Uterus (tissue), 2 donors: ENCODE data around the gene CDC42BPG.

Experiments used
- POLR2A ChIP-seq, 2 donors: fragments of 450-650 bp; IDR thresholded peaks; one replicate each; pipeline ENCODE4 v1.6.1; 2016; ENCODE audit warnings: antibody characterized with exemption in 2 of 2, mild to moderate bottlenecking in 1 of 2, moderate library complexity in 1 of 2
- TF ChIP-seq, protein P1 (sequence below), 4 experiments: fragments of 200-600 bp in 2 of 4; fragments of 450-650 bp in 2 of 4; sonication (generic) in 2 of 4; IDR thresholded peaks; one replicate each; pipeline ENCODE4 v1.5.1; 2016 to 2019; ENCODE audit warnings: antibody characterized with exemption in 4 of 4, mild to moderate bottlenecking in 2 of 4, moderate library complexity in 1 of 4

DNA sequence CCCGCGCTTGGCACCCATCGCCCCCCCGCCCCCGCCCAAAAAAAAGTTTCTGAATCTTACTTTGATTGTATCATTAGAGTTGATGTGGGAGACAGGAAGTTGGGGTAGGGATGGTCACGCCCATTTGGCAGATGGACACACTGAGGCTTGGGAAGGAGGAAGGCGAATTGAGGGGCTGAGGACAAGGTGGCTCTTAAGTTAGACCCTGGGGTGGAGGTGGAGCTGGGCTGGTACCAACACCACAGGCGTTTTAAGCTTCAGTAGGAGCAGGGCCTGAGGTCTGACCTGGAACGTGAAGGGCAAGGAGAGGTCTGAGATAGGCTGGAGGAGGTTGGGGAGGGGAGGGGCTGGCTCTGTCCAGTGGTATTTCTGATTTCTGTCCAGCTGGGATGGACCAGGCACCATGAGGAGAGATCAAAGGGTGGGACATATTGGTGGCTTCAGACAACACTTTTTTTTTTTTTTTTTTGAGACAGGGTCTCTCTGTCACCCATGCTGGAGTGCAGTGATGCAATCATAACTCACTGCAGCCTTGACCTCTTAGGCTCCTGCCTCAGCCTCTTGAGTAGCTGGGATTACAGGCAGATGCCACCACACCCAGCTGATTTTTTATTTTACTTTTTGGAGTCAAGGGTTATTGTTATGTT lies 799 bp upstream of the CDC42BPG start:
- TF ChIP-seq POLR2A (IDR thresholded peaks at IDR 0.05) = no peak
- TF ChIP-seq, protein P1, sequence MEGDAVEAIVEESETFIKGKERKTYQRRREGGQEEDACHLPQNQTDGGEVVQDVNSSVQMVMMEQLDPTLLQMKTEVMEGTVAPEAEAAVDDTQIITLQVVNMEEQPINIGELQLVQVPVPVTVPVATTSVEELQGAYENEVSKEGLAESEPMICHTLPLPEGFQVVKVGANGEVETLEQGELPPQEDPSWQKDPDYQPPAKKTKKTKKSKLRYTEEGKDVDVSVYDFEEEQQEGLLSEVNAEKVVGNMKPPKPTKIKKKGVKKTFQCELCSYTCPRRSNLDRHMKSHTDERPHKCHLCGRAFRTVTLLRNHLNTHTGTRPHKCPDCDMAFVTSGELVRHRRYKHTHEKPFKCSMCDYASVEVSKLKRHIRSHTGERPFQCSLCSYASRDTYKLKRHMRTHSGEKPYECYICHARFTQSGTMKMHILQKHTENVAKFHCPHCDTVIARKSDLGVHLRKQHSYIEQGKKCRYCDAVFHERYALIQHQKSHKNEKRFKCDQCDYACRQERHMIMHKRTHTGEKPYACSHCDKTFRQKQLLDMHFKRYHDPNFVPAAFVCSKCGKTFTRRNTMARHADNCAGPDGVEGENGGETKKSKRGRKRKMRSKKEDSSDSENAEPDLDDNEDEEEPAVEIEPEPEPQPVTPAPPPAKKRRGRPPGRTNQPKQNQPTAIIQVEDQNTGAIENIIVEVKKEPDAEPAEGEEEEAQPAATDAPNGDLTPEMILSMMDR (IDR thresholded peaks at IDR 0.05) = no peak
